Measurements from ENCODE around the gene DLG2.

DLG2 gene

GRCh38 chr11:84930863-84931262 is 696.3 kb downstream of the DLG2 start:
- in situ Hi-C loops (cut with MboI; ENCODE audit: low sequenced_read_pairs, unreplicated experiment) = no loop called here
- TF ChIP-seq CTCF (IDR thresholded peaks at IDR 0.05; ENCODE audit: borderline replicate concordance, control extremely low read depth, extremely low read depth, insufficient read depth, missing control alignments) = no peak
- DNase-seq (ENCODE audit: low spot score) = no peak

GRCh38 chr11:84929738-84930137 is 697.4 kb downstream of the DLG2 start:
- DNase-seq (ENCODE audit: low spot score) = no peak
- in situ Hi-C loops (cut with MboI; ENCODE audit: low sequenced_read_pairs, unreplicated experiment) = no loop called here
- no peak for TF ChIP-seq CTCF (IDR thresholded peaks at IDR 0.05; ENCODE audit: borderline replicate concordance, control extremely low read depth, extremely low read depth, insufficient read depth, missing control alignments)

GRCh38 chr11:84924154-84924692 is 702.9 kb downstream of the DLG2 start:
- in situ Hi-C loops (cut with MboI; ENCODE audit: low sequenced_read_pairs, unreplicated experiment) = no loop called here
- DNase-seq (ENCODE audit: low spot score) = no peak
- no peak for TF ChIP-seq CTCF (IDR thresholded peaks at IDR 0.05; ENCODE audit: borderline replicate concordance, control extremely low read depth, extremely low read depth, insufficient read depth, missing control alignments)

GRCh38 chr11:84923489-84923888 is 703.7 kb downstream of the DLG2 start:
- no peak for DNase-seq (ENCODE audit: low spot score)
- in situ Hi-C loops (cut with MboI; ENCODE audit: low sequenced_read_pairs, unreplicated experiment) = no loop called here
- TF ChIP-seq CTCF (IDR thresholded peaks at IDR 0.05; ENCODE audit: borderline replicate concordance, control extremely low read depth, extremely low read depth, insufficient read depth, missing control alignments) = no peak

- in situ Hi-C loops (cut with MboI; ENCODE audit: low sequenced_read_pairs, unreplicated experiment) = no loop called here
- TF ChIP-seq CTCF (IDR thresholded peaks at IDR 0.05; ENCODE audit: borderline replicate concordance, control extremely low read depth, extremely low read depth, insufficient read depth, missing control alignments) = no peak
- DNase-seq (ENCODE audit: low spot score) = no peak
Measured at GRCh38 chr11:84922836-84923235, 704.3 kb downstream of the DLG2 start.

GRCh38 chr11:84922212-84922805 is 704.8 kb downstream of the DLG2 start:
- no peak for TF ChIP-seq CTCF (IDR thresholded peaks at IDR 0.05; ENCODE audit: borderline replicate concordance, control extremely low read depth, extremely low read depth, insufficient read depth, missing control alignments)
- in situ Hi-C loops (cut with MboI; ENCODE audit: low sequenced_read_pairs, unreplicated experiment) = no loop called here
- no peak for DNase-seq (ENCODE audit: low spot score)
